ENCODE results near the gene PTGFR.

PTGFR gene

DNA sequence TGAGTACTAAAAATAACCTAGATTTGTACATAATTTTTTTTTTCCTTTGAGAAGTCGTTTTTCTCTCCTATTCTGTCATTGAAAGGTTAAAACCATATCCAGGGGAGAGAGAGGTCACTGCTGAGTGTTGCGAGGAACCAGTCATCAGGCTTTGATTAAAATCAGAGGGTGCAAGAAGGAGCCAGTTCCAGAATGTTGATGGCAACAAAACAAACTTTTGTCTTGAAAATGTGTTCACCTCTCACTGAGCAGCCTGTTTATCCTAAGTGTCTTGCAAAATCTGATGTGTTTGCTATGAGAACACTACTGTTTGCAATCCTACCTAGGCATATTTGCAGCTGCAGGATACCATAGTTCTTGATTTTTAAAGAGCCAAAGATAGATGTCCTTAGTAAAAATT lies 25.9 kb downstream of the PTGFR start:
- no peak overlapping the region for H3K4me3 ChIP-seq (ENCODE audit: low read depth, low read length)
- no peak for DNase-seq (ENCODE audit: low read depth)
- TF ChIP-seq, protein P1, sequence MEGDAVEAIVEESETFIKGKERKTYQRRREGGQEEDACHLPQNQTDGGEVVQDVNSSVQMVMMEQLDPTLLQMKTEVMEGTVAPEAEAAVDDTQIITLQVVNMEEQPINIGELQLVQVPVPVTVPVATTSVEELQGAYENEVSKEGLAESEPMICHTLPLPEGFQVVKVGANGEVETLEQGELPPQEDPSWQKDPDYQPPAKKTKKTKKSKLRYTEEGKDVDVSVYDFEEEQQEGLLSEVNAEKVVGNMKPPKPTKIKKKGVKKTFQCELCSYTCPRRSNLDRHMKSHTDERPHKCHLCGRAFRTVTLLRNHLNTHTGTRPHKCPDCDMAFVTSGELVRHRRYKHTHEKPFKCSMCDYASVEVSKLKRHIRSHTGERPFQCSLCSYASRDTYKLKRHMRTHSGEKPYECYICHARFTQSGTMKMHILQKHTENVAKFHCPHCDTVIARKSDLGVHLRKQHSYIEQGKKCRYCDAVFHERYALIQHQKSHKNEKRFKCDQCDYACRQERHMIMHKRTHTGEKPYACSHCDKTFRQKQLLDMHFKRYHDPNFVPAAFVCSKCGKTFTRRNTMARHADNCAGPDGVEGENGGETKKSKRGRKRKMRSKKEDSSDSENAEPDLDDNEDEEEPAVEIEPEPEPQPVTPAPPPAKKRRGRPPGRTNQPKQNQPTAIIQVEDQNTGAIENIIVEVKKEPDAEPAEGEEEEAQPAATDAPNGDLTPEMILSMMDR (conservative IDR thresholded peaks at IDR 0.05; ENCODE audit: low read depth, low read length) = no peak

DNA sequence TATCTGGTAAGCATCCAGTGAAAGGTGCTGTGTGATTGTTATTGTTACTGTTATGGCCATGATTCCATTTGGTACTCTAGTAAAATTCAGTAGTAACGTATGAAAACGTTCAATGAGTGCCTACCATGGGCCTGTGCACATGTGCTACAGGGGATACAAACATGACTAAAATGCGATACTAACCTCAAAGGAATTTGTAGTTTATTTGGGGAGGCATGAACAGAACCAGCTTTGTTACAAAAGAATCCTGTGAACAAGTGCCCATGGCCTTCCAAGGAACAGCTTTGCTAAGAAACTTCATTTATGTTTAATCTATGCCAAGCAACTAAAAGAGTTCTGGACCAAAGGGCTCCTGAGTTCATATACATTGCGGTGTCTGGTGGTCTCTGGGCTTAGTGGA lies 28.7 kb downstream of the PTGFR start:
- DNase-seq (ENCODE audit: low read depth) = no peak
- TF ChIP-seq, protein P1 (conservative IDR thresholded peaks at IDR 0.05; ENCODE audit: low read depth, low read length) = no peak
- no peak overlapping the region for H3K4me3 ChIP-seq (ENCODE audit: low read depth, low read length)

DNA sequence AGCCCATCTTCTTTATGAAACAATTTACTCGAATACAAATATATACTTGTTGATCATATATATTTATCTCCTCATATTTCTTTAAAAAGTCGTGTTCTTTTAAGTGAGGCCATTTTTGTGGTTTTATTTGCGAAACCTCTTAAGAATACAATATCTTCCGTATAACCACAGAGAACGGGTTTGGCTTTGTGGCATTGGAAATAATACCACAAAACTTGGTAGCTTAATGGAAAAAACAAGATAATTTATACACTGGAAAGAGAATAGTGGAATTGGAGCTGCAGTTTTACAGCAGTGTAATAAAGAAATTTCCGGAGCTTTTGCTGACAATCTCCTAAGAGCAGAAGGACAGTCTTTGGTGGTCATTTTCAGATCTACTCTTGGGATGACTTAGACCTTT lies 29.4 kb downstream of the PTGFR start:
- DNase-seq (ENCODE audit: low read depth) = no peak
- H3K4me3 ChIP-seq (ENCODE audit: low read depth, low read length) = no peak overlapping the region
- TF ChIP-seq, protein P1 (conservative IDR thresholded peaks at IDR 0.05; ENCODE audit: low read depth, low read length) = no peak

DNA sequence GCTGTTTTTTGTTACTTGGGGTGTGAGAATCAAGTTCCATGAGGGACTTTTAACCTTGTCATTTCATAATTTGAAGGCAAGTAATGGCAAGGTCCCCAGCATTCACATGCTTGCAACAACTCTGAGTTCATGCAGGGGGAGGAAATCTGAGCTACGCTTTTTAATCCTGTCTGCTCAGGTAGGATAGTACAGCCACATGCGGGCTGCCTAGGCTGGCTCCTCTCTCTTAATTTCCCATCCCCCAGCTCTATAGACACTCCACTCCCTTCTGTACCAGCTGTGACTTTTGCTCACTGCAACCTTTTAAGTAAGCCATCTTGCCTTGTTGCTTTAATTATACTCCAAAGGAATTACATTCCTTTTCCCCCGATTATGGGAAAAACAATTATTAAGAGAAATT lies 30.1 kb downstream of the PTGFR start:
- DNase-seq (ENCODE audit: low read depth) = no peak
- no peak overlapping the region for H3K4me3 ChIP-seq (ENCODE audit: low read depth, low read length)
- TF ChIP-seq, protein P1 (conservative IDR thresholded peaks at IDR 0.05; ENCODE audit: low read depth, low read length) = no peak

DNA sequence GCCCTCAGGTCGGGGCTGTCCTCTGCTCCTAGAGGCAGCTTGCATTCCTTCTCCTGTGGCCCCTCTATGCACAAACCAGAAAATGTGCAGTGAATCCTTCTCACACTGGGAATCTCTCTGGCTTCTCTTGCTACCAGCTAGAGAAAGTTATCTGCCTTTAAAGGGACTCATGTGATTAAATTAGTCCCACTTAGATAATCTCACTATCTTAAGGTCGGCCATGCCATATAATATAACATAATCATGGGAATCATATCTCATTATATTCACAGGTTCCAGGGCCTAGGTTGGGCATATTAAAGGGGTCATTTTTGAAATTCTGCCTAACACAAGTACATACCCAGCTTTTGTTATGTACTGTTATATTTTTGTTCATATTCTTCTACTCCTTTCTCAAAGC lies 31.4 kb downstream of the PTGFR start:
- TF ChIP-seq, protein P1 (conservative IDR thresholded peaks at IDR 0.05; ENCODE audit: low read depth, low read length) = no peak
- no peak overlapping the region for H3K4me3 ChIP-seq (ENCODE audit: low read depth, low read length)
- no peak for DNase-seq (ENCODE audit: low read depth)

DNA sequence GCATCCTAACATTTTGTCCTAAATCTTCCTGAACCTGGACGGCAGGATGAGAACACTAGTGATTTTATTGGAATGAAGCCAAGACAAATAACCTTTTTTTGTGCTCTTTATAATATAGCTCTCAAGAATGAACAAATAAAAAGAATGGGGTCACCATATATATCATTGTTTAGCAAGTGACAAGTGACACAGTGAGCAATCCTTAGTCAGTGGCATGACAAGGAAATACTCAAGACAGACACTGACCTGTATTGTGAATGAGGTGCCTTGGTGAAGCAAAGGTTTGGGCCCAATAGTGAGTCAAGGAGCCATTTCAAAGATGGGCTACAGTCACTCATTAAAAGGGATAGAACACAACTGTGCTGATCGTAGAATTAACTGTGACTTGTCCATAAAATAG lies 35.7 kb downstream of the PTGFR start:
- TF ChIP-seq, protein P1 (conservative IDR thresholded peaks at IDR 0.05; ENCODE audit: low read depth, low read length) = no peak
- H3K4me3 ChIP-seq (ENCODE audit: low read depth, low read length) = no peak overlapping the region
- no peak for DNase-seq (ENCODE audit: low read depth)

DNA sequence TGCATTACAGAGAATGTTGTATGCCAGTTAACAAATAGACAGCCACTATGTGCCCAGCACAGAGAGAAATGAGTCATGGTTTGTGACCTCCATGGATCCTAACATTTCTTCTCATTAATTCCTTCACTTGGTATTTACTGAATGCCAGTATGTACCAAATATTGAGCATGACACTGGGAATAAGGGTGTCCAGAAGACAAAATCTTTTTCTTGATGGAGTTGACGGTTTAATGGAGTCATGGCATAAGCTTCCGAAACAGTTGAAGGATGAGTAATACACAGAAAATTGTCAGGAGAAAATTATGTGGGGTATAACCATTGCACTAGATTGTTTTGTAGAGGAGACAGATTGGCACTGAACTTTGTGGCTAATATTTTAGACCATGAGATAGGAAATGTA lies 36.9 kb downstream of the PTGFR start:
- no peak for DNase-seq (ENCODE audit: low read depth)
- no peak overlapping the region for H3K4me3 ChIP-seq (ENCODE audit: low read depth, low read length)
- TF ChIP-seq, protein P1 (conservative IDR thresholded peaks at IDR 0.05; ENCODE audit: low read depth, low read length) = no peak
